ENCODE measurements around the gene DMRTB1.

Gene DMRTB1

GRCh38 chr1:53508056-53508990 lies 49.1 kb downstream of the DMRTB1 start:
- no peak for DNase-seq (ENCODE audit: low read depth in 2 of 2)

GRCh38 chr1:53508991-53509666 lies 49.9 kb downstream of the DMRTB1 start:
- DNase-seq (ENCODE audit: low read depth in 2 of 2), result no peak

- no peak for DNase-seq (ENCODE audit: low read depth in 2 of 2)
Measured at GRCh38 chr1:53509775-53510174, 50.6 kb downstream of the DMRTB1 start.

- DNase-seq (ENCODE audit: low read depth in 2 of 2), result no peak
Measured at GRCh38 chr1:53510215-53510614, 51.0 kb downstream of the DMRTB1 start.

- DNase-seq (ENCODE audit: low read depth in 2 of 2), result no peak
Measured at GRCh38 chr1:53511323-53511932, 52.2 kb downstream of the DMRTB1 start.

- DNase-seq (ENCODE audit: low read depth in 2 of 2), result peak; percentile 23 to 32
Measured at GRCh38 chr1:53511933-53512806, 53.0 kb downstream of the DMRTB1 start.

- DNase-seq (ENCODE audit: low read depth in 2 of 2), result no peak
Measured at GRCh38 chr1:53512807-53513755, 53.9 kb downstream of the DMRTB1 start.

- no peak for DNase-seq (ENCODE audit: low read depth in 2 of 2)
Measured at GRCh38 chr1:53513846-53514245, 54.6 kb downstream of the DMRTB1 start.

GRCh38 chr1:53514436-53514835 lies 55.2 kb downstream of the DMRTB1 start:
- DNase-seq (ENCODE audit: low read depth in 2 of 2), result no peak

- no peak for DNase-seq (ENCODE audit: low read depth in 2 of 2)
Measured at GRCh38 chr1:53516181-53516580, 57.0 kb downstream of the DMRTB1 start.
